DMS153 treated with DMSO at 0.1 percent for 48 hours (cell line): ENCODE results near the gene PRDX2.

Experiments
- DNase-seq: peaks from one replicate; lab custom pipeline; 2025; ENCODE audit not compliant: unreplicated experiment; lab: John Stamatoyannopoulos, UW

The PRDX2 gene

GRCh38 chr19:12782174-12782423 is 19.5 kb downstream of the PRDX2 start:
- no peak for DNase-seq

DNA sequence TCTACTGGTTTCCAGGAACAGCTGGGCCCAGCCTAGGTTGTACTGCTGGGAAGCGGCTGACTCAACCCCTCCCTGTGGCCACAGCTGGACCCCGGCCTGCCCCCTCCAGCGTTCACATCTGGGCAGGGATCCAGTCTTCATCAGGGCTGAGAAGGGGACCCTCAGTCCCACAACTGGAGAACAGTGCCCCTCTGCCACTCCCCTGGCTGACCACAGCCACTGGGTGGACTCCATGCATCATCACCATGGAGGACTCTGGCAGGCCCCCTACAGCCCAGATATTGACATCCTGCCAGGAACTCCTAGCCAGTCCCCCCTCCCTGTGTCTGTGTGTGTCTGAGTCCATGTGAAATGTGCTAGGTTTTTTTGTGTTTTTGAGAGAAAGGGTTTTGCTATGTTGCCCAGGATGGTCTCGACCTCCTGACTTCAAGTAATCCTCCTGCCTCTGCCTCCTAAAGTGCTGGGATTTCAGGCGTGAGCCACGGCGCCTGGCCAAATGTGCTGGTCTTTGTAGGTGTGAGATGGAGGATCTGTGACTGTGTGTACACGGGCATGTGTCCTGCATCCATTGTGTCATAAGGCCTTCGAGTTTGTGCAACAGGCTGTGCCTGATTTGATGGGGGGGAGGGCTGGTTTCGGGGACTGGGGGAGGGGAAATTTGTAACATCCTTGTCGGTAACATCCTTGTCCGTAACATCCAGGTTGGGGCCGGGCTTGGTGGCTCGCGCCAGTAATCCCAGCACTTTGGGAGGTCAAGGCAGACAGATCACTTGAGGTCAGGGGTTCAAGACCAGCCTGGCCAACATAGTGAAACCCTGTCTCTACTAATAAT is 22.2 kb downstream of the PRDX2 start:
- no peak for DNase-seq

DNA sequence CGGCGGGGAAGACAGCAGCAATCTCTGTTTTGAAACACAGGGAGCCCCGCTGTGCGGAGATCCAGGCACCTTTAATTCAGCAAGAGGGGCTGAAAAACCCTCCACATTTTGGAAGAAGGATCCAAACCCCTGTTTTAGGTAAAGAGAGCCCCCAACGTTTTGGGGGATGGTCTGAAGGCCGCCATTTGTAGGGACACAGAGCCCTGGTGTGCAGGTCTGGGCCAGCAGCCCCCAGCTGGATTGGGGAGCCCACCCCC is 22.8 kb downstream of the PRDX2 start:
- no peak for DNase-seq

GRCh38 chr19:12778017-12778904 is 23.3 kb downstream of the PRDX2 start:
- peak; percentile 68 for DNase-seq

GRCh38 chr19:12777217-12778016 is 24.2 kb downstream of the PRDX2 start:
- peak; percentile 68 for DNase-seq

DNA sequence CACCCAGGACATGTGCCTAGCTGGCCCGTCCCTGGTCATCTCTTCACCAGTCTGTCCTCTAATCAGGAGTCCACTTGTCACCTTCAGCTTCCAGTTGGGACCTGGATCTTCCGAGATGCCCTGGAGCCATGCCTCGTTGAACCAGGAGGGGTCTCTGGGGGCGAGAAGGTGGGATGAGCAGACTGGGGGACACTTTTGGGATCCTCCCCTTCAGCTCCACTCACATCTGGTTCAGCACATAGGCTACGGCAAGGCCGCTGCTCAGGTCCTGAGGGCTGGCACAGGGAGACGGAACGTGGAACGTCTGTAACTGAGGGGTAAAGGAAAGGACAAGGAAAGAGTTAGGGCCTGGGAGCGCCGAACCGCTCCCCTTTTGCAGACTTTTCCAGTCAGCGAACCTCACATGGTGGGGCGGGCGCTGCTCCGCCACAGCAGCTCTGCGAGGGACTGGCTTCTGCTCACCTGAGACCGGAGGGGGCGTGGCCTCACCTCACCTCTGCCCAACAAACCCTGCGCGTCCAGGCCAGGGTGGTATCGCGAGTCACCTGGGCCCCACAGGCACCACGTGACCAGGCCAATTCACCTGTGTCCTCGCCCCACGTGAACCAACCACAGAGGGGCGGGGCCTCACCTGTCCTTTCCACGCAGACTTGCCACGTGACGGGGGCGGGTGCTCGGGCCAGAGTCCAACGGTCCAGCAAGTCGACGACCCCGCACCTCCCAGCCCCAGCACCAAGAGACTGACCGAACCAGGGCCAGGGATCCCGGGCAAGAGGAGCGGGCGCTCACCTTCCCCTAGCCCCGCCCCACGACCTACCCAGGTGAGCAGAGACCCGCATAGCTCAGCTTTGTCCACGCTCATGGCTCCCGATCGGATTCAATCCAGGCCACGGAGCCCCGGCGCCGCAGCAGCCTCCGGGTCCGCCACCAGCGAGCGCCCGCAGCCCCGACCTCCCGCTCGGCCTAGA is 26.7 kb downstream of the PRDX2 start, which contains the start of gene HOOK2:
TSS of gene HOOK2 (minus strand) at position 965 of the 968 bp plus-strand sequence. CDS start at position 862, 103 bp downstream.
- DNase-seq, result peak; percentile 86

DNA sequence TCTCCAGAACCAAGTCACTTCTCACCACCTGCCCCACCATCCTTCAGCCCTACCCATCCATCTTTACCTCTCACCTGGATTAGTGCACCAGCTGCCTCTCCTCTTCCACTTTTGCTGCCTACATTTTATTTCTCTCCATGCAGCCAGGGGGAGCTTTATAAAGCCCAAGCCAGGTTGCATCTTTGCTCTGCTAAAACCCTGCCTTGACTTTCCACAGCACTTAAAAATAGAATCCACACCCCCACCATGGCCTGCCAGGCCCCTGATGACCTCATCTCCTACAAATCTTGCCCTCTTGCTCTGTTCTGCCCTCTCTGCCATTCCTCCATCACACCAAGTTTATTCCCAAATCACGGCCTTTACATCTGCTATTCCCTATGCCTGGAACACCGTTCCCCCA is 28.0 kb downstream of the PRDX2 start:
- DNase-seq, result no peak

DNA sequence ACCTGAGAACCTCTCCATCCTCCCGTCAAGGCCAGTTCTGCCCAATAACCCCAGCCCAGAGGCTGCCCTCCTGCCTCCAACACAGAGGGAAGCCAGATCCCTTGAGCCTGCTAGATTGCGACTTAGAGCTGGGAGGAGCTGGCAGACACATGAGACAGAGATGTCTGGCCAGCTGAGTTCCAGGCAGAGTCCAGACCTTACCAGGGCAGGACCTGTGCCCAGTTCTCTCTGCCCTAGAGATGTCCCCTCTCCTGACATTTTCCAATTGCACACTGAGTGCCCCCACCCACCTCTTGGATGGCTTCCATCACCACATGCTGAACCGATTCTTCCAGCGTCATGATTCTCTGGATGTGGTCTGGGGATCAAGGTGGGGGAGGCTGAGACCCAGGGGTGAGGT is 29.3 kb downstream of the PRDX2 start:
- no peak for DNase-seq

GRCh38 chr19:12770922-12771321 is 30.7 kb downstream of the PRDX2 start:
- DNase-seq, result no peak

GRCh38 chr19:12769689-12770088 is 31.9 kb downstream of the PRDX2 start:
- peak; percentile 29 for DNase-seq

- DNase-seq, result no peak
Measured at GRCh38 chr19:12767666-12768065, 33.9 kb downstream of the PRDX2 start.

- no peak for DNase-seq
Measured at GRCh38 chr19:12767150-12767549, 34.5 kb downstream of the PRDX2 start.

GRCh38 chr19:12766051-12766521 is 35.5 kb downstream of the PRDX2 start:
- DNase-seq, result peak; percentile 81

- no peak for DNase-seq
Measured at GRCh38 chr19:12764698-12765097, 36.9 kb downstream of the PRDX2 start.

DNA sequence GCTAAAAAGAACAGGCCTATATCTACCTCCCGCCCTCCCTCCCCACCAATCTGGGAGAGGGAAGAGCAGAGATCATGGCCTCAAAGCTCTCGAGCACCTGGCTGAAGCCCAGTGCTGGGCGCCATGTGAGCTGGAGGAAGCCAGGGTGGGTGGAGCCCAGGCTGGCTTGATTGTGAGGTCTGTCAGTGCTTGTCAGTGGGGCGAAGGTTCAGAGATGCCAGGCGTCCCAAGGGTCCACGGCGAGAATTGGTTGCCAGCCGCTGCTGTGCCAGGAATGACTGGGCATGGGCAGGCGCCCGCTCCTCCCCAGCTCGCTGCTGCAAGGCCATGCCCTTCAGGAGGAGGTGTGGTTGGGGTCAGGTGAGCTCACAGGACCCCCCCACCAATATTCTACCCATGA is 38.5 kb downstream of the PRDX2 start:
- DNase-seq, result no peak

DNA sequence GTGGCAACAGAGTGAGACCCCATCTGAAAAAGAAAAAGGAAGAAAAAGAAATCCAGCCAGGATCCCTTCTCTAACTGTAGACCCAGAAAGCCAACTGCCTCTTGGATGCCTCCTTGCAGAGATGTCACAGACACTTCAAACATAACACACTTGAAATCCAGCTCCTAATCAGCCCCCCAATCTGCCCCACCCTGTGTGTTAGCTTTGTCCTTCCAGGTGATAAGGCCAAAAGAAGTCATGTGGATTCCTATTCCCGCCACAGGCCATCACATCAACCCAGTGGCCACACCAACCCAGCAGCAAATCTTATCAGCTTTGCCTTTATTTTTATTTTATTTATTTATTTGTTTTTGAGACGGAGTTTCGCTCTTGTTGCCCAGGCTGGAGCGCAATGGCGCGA is 41.9 kb downstream of the PRDX2 start:
- DNase-seq, result no peak

GRCh38 chr19:12757544-12758274 is 43.9 kb downstream of the PRDX2 start:
- DNase-seq, result peak; percentile 6

DNA sequence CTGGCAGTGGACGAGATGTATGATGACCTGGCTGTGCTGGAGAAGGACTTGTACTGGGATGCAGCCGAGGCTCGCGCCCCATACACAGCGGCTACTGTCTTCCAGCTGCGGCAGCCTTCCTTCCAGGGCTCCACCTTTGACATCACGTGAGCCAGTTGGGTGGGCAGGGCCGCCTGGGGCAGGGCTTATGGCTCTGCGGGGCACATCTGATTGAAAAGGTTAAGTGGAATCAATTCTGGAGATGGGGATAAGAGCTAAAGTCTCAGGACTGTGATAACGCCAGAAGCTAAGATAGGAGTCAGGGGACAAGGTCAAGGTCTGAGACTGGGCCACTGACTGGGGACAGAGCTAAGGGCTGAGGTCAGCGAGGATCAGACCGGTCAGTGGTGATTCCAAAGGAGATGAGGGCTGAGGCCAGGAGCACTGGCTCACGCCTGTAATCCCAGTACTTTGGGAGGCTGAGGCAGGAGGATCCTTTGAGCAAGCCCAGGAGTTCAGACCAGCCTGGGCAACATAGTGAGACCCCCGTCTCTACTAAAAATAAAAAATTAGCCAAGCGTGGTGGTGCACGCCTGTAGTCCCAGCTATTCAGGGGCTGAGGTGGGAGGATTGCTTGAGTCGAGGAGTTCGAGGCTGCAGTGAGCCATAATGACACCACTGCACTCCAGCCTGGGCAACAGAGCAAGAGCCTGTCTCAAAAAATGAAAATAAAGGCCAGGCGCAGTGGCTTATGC is 45.3 kb downstream of the PRDX2 start:
- no peak for DNase-seq
